Mesothelial cell of epicardium (in vitro differentiated cells): ENCODE data around the gene UQCR11. TPM values are rescaled to one million over a fixed set of nuclear protein-coding genes. Genes with fewer than 3 reads are reported as not detected.

Experiments used
- DNase-seq, 2 experiments: peaks; one replicate each; pipeline ENCODE4 v3.0.0; 2021; ENCODE audit warnings: low spot score in 2 of 2; ENCODE audit not compliant: unreplicated experiment in 2 of 2
- H3K27ac Mint-ChIP-seq: 2 replicates; pipeline ENCODE4 v1.8.0; 2021; ENCODE audit warnings: mixed read lengths
- H3K27me3 Mint-ChIP-seq: 2 replicates; pipeline ENCODE4 v1.8.0; 2021; ENCODE audit warnings: low read depth, mixed read lengths
- H3K36me3 Mint-ChIP-seq: 2 replicates; pipeline ENCODE4 v1.8.0; 2021; ENCODE audit warnings: mixed read lengths
- H3K4me1 Mint-ChIP-seq: 2 replicates; pipeline ENCODE4 v1.8.0; 2021; ENCODE audit warnings: mixed read lengths
- H3K4me3 Mint-ChIP-seq: 2 replicates; pipeline ENCODE4 v1.8.0; 2021; ENCODE audit warnings: mild to moderate bottlenecking, moderate library complexity, mixed read lengths
- H3K9me3 Mint-ChIP-seq: 2 replicates; pipeline ENCODE4 v1.8.0; 2021; ENCODE audit warnings: mixed read lengths
- total RNA-seq: library from RNA; stranded (reverse); gene quantifications from 3 replicates; pipeline ENCODE4 v1.2.1, GENCODE V29; 2021
- TF ChIP-seq, protein P1 (sequence below): fragments of 200-600 bp; sonication (generic); IDR thresholded peaks from one replicate; pipeline ENCODE4 v1.5.0; 2021; ENCODE audit warnings: antibody characterized with exemption; ENCODE audit not compliant: unreplicated experiment

Gene UQCR11
- total RNA-seq, 1 donor from 2014 or later: 143 TPM

- Mint-ChIP-seq H3K9me3 (no peaks in the 10 kb centered on the region), H3K27ac (no peak overlapping the region), H3K27me3 (no peaks in the 10 kb centered on the region), H3K4me3 (no peak overlapping the region), H3K4me1 (peaks cover 5% of the 10 kb centered on the region), H3K36me3 (peaks cover 38% of the 10 kb centered on the region)
- TF ChIP-seq, protein P1, sequence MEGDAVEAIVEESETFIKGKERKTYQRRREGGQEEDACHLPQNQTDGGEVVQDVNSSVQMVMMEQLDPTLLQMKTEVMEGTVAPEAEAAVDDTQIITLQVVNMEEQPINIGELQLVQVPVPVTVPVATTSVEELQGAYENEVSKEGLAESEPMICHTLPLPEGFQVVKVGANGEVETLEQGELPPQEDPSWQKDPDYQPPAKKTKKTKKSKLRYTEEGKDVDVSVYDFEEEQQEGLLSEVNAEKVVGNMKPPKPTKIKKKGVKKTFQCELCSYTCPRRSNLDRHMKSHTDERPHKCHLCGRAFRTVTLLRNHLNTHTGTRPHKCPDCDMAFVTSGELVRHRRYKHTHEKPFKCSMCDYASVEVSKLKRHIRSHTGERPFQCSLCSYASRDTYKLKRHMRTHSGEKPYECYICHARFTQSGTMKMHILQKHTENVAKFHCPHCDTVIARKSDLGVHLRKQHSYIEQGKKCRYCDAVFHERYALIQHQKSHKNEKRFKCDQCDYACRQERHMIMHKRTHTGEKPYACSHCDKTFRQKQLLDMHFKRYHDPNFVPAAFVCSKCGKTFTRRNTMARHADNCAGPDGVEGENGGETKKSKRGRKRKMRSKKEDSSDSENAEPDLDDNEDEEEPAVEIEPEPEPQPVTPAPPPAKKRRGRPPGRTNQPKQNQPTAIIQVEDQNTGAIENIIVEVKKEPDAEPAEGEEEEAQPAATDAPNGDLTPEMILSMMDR: no peak
- DNase-seq: no peak
Observed at GRCh38 chr19:1620502-1620901, 15.2 kb upstream of the UQCR11 start.

- TF ChIP-seq, protein P1: no peak
- DNase-seq: no peak
- Mint-ChIP-seq H3K9me3 (no peaks in the 10 kb centered on the region), H3K27me3 (no peaks in the 10 kb centered on the region), H3K27ac (no peak overlapping the region), H3K36me3 (peaks cover 40% of the 10 kb centered on the region), H3K4me3 (no peak overlapping the region), H3K4me1 (peaks cover 5% of the 10 kb centered on the region)
Observed at GRCh38 chr19:1619703-1620102, 14.4 kb upstream of the UQCR11 start.

GRCh38 chr19:1619094-1619439, 13.8 kb upstream of the UQCR11 start:
- H3K36me3 Mint-ChIP-seq: peaks cover 41% of the 10 kb centered on the region

GRCh38 chr19:1618157-1619093, 13.2 kb upstream of the UQCR11 start:
- H3K27me3 Mint-ChIP-seq: no peaks in the 10 kb centered on the region
- no peaks in the 10 kb centered on the region for H3K9me3 Mint-ChIP-seq
- peaks cover 44% of the 10 kb centered on the region for H3K36me3 Mint-ChIP-seq
- TF ChIP-seq, protein P1: no peak
- no peak overlapping the region for H3K4me3 Mint-ChIP-seq
- H3K27ac Mint-ChIP-seq: no peak overlapping the region
- DNase-seq: no peak
- H3K4me1 Mint-ChIP-seq: peaks cover 5% of the 10 kb centered on the region

More at GRCh38 chr19:1619094-1619439, 13.8 kb upstream of the UQCR11 start:
- H3K27me3 Mint-ChIP-seq: no peaks in the 10 kb centered on the region
- no peaks in the 10 kb centered on the region for H3K9me3 Mint-ChIP-seq
- no peak overlapping the region for H3K4me3 Mint-ChIP-seq
- H3K4me1 Mint-ChIP-seq: peaks cover 5% of the 10 kb centered on the region
- TF ChIP-seq, protein P1: no peak
- no peak for DNase-seq
- H3K27ac Mint-ChIP-seq: no peak overlapping the region

GRCh38 chr19:1616875-1617274, 11.6 kb upstream of the UQCR11 start:
- DNase-seq: no peak
- Mint-ChIP-seq H3K4me3 (no peak overlapping the region), H3K27me3 (no peaks in the 10 kb centered on the region), H3K4me1 (no peaks in the 10 kb centered on the region), H3K36me3 (peaks cover 42% of the 10 kb centered on the region), H3K9me3 (no peaks in the 10 kb centered on the region), H3K27ac (no peak overlapping the region)
- TF ChIP-seq, protein P1: no peak
